Heart right ventricle (tissue), 16 donors: ENCODE data around the gene NPFFR1. TPM values are rescaled to one million over a fixed set of nuclear protein-coding genes. Genes with fewer than 3 reads are reported as not detected.
A peak's percentile ranks its signal among the peaks of the same experiment; 100 is the strongest.

Source experiments
- ATAC-seq, 8 donors: fragments of 200-7000 bp; cut with Tn5 transposase; one replicate each; pipeline ENCODE4 v1.9.1; 2020; ENCODE audit warnings: mild to moderate bottlenecking in 8 of 8, moderate library complexity in 8 of 8, moderate number of reproducible peaks in 1 of 8
- DNase-seq, 2 donors: peaks; one replicate each; pipeline ENCODE4 v3.0.0-alpha.2; 2020
- H3K27ac ChIP-seq, 10 donors: fragments of 200-600 bp; sonication (generic) in 2 of 10; one replicate each; pipeline versions ENCODE4 v1.5.0 to v1.8.0; 2020 to 2022; ENCODE audit warnings: mild to moderate bottlenecking in 3 of 10
- H3K27me3 ChIP-seq, 7 donors: fragments of 200-600 bp; one replicate each; pipeline ENCODE4 v1.8.0; 2021 to 2022; ENCODE audit warnings: mild to moderate bottlenecking in 2 of 7
- H3K36me3 ChIP-seq, 9 donors: fragments of 200-600 bp; sonication (generic) in 1 of 9; one replicate each; pipeline versions ENCODE4 v1.5.0 to v1.8.0; 2020 to 2022; ENCODE audit warnings: mild to moderate bottlenecking in 2 of 9
- H3K4me1 ChIP-seq, 9 donors: fragments of 200-600 bp; sonication (generic) in 1 of 9; one replicate each; pipeline versions ENCODE4 v1.5.0 to v1.8.0; 2020 to 2022; ENCODE audit warnings: mild to moderate bottlenecking in 4 of 9
- H3K4me3 ChIP-seq, 10 donors: fragments of 200-600 bp; sonication (generic) in 2 of 10; one replicate each; pipeline versions ENCODE4 v1.5.0 to v1.8.0; 2020 to 2022; ENCODE audit warnings: mild to moderate bottlenecking in 7 of 10, moderate library complexity in 2 of 10
- H3K9me3 ChIP-seq, 11 donors: fragments of 200-600 bp in 10 of 11; sonication (generic) in 2 of 11; one replicate each; pipeline versions ENCODE4 v1.5.0 to v1.8.0; 2013 to 2022; ENCODE audit warnings: mild to moderate bottlenecking in 2 of 11, control low read depth in 1 of 11, moderate library complexity in 1 of 11
- WGBS, 2 donors: extraction: QIAGEN DNeasy Blood & Tissue Kit; methylation state at CpG; one replicate each; pipeline ENCODE4 v1.1.7; 2013; ENCODE audit warnings: inconsistent platforms in 1 of 2; 5-methylcytosine and 5-hydroxymethylcytosine counted together
- intact Hi-C, 10 donors: fragments of 100-400 bp; cut with DNase I; formaldehyde crosslinking; loops; one replicate each; pipeline versions ENCODE4 v1.11.1 to v1.14.2; 2022
- polyA plus RNA-seq, 2 donors: library from polyadenylated mRNA; stranded (reverse); fragments of 200-250 nt; gene quantifications; one replicate each; pipeline ENCODE4 v1.2.3, GENCODE V29; 2013
- total RNA-seq, 10 donors: library from RNA; stranded (reverse); fragmentation: NEBNext Ultra II Directional in 3 of 10; extraction: Animal tissue kit (Norgen Biotek cat#: 25700) in 3 of 10; gene quantifications; one replicate each; pipeline versions ENCODE4 v1.2.1 to v1.2.4, GENCODE V29; 2021 to 2023
- TF ChIP-seq, protein P1 (sequence below), 9 donors: fragments of 200-600 bp; sonication (generic) in 2 of 9; IDR thresholded peaks; one replicate each; pipeline versions ENCODE4 v1.5.0 to v1.8.0; 2021 to 2022; ENCODE audit warnings: antibody characterized with exemption in 9 of 9, mild to moderate bottlenecking in 5 of 9, moderate library complexity in 1 of 9
- donor health status: Arrhythmogenic right ventricular cardiomyopathy.
- donor health status: ischemic (EF 13 %, LVEDD 7.1; RV severe dilation, severe dysfunction).
- donor health status: healthy with polysubstance abuse.
- donor health status: DM: no; HTN: yes; CAD: no.
- donor health status: DM: no; HTN: no; CAD: no.
- donor health status: ischemic (EF 25% LVEDD 6.9; RV normal size, moderate dysfunction).
- donor health status: ischemic (EF 25% LVEDD 5.7; RV mildly dilated, moderate dysfunction).
- donor health status: healthy.
- donor health status: DM: yes; HTN: yes; CAD: no.
- donor health status: Ischemic cardiomyopathy.
- donor health status: ischemic (EF 35%, LVEDD 5.7; RV mildly dilated, moderate dysfunction).
- donor health status: nonischemic (EF 11% LVEDD 7.7; RV severe dilation, severe dysfunction).
- donor health status: DM: yes; HTN: yes; CAD: no.
- donor health status: PGD.
- donor health status: ischemic (EF 29% LVEDD 5.4; RV normal size, mild dysfunction).
- donor health status: nonischemic (EF 23%, LVEDD 6.1; RV moderate dilation, normal function).

NPFFR1 gene
- total and polyA plus RNA-seq, 12 donors = 0.07 TPM; not detected in 11

DNA sequence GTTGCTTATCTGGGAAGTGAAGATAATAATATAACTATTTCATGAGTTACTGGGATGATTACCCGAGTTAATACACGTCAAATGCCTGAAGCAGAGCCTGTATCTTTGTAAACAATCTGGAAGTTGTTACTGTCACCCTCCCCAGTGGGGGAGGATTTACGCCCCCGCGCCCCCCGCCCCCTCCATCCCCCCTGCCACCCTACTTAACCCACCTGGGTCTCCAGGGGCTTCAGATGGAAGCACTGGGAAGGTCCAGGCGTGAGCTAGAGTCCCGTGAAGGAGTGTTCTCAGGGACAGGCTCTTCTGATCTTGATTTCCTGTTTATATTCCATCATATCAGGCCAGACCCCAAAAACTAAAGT, 49.9 kb downstream of the NPFFR1 start:
- ATAC-seq = no peak
- Histone ChIP-seq H3K9me3 (no peaks in the 10 kb centered on the region), H3K4me3 (peak overlapping the region in 9 of 10 donors; percentile 76 to 94 (median 89)), H3K4me1 (peaks cover 0 to 41% (median 24%) of the 10 kb centered on the region in 9 donors), H3K27me3 (no peaks in the 10 kb centered on the region), H3K36me3 (peaks cover 0 to 16% (median 2%) of the 10 kb centered on the region in 9 donors), H3K27ac (peak overlapping the region in 9 of 10 donors; percentile 49 to 88 (median 84))
- intact Hi-C loops = loop anchor here in 1 of 10 donors (10.0 kb wide), 1 partner anchor 61 kb away; no protein-coding TSS in a partner anchor
- TF ChIP-seq, protein P1, sequence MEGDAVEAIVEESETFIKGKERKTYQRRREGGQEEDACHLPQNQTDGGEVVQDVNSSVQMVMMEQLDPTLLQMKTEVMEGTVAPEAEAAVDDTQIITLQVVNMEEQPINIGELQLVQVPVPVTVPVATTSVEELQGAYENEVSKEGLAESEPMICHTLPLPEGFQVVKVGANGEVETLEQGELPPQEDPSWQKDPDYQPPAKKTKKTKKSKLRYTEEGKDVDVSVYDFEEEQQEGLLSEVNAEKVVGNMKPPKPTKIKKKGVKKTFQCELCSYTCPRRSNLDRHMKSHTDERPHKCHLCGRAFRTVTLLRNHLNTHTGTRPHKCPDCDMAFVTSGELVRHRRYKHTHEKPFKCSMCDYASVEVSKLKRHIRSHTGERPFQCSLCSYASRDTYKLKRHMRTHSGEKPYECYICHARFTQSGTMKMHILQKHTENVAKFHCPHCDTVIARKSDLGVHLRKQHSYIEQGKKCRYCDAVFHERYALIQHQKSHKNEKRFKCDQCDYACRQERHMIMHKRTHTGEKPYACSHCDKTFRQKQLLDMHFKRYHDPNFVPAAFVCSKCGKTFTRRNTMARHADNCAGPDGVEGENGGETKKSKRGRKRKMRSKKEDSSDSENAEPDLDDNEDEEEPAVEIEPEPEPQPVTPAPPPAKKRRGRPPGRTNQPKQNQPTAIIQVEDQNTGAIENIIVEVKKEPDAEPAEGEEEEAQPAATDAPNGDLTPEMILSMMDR (IDR thresholded peaks at IDR 0.05) = no peak
- DNase-seq = no peak
- WGBS, 2 donors = 23 to 30% methylated on average over 8 of the region's 8 CpGs

GRCh38 chr10:70233109-70233938, 50.5 kb downstream of the NPFFR1 start, which contains the start of gene PPA1:
Gene PPA1, minus strand, starts transcription at chr10:70233429. Its CDS starts 102 bp downstream, at chr10:70233327.
- peak within 1 kb of the TSS; percentile 23 to 88 (median 83) for H3K27ac ChIP-seq
- intact Hi-C loops = loop anchor here in 1 of 10 donors (10.0 kb wide), 1 partner anchor 61 kb away; no protein-coding TSS in a partner anchor
- H3K4me1 ChIP-seq = peaks cover 0 to 46% (median 24%) of the 10 kb centered on the region in 9 donors
- TF ChIP-seq, protein P1 (IDR thresholded peaks at IDR 0.05) = peak in 3 of 9 donors; percentile 14 to 19 (median 19)
- no peaks in the 10 kb centered on the region for H3K27me3 ChIP-seq
- no peaks in the 10 kb centered on the region for H3K9me3 ChIP-seq
- ATAC-seq = peak; percentile 99 to 100 (median 99)
- H3K4me3 ChIP-seq = peak within 1 kb of the TSS; percentile 76 to 94 (median 89)
- H3K36me3 ChIP-seq = peaks cover 0 to 22% (median 2%) of the 10 kb centered on the region in 9 donors
- peak; percentile 97 to 100 for DNase-seq
- 0 to 1% methylated on average over 74 of the region's 74 CpGs for WGBS, 2 donors

- H3K27ac ChIP-seq = peak overlapping the region; percentile 23 to 88 (median 83)
- 0 to 1% methylated on average over 18 of the region's 18 CpGs for WGBS, 2 donors
- no peak for DNase-seq
- TF ChIP-seq, protein P1 (IDR thresholded peaks at IDR 0.05) = no peak
- intact Hi-C loops = loop anchor here in 1 of 10 donors (10.0 kb wide), 1 partner anchor 62 kb away; no protein-coding TSS in a partner anchor
- H3K36me3 ChIP-seq = peaks cover 0 to 26% (median 2%) of the 10 kb centered on the region in 9 donors
- H3K27me3 ChIP-seq = no peaks in the 10 kb centered on the region
- H3K4me1 ChIP-seq = peaks cover 0 to 52% (median 29%) of the 10 kb centered on the region in 9 donors
- peak in 1 of 8 donors; percentile 3 for ATAC-seq
- H3K9me3 ChIP-seq = no peaks in the 10 kb centered on the region
- peak overlapping the region; percentile 76 to 94 (median 89) for H3K4me3 ChIP-seq
Observed at GRCh38 chr10:70232859-70233108, 51.0 kb downstream of the NPFFR1 start.

GRCh38 chr10:70232155-70232858, 51.5 kb downstream of the NPFFR1 start:
- WGBS, 2 donors = 9 to 16% methylated on average over 39 of the region's 39 CpGs
- Histone ChIP-seq H3K4me1 (peaks cover 0 to 56% (median 34%) of the 10 kb centered on the region in 9 donors), H3K9me3 (no peaks in the 10 kb centered on the region), H3K36me3 (peaks cover 0 to 26% (median 2%) of the 10 kb centered on the region in 9 donors), H3K27ac (peak overlapping the region; percentile 23 to 88 (median 83)), H3K27me3 (no peaks in the 10 kb centered on the region), H3K4me3 (peak overlapping the region; percentile 76 to 94 (median 89))
- TF ChIP-seq, protein P1 (IDR thresholded peaks at IDR 0.05) = no peak
- intact Hi-C loops = loop anchor here in 1 of 10 donors (10.0 kb wide), 1 partner anchor 62 kb away; no protein-coding TSS in a partner anchor
- ATAC-seq = peak in 7 of 8 donors; percentile 9 to 53 (median 19)
- DNase-seq = peak; percentile 34 to 56
